Forelimb muscle (tissue), 1 donor: ENCODE data around the gene SOS2. TPM values are rescaled to one million over a fixed set of nuclear protein-coding genes. Genes with fewer than 3 reads are reported as not detected.

Source experiments
- DNase-seq: peaks from one replicate; pipeline ENCODE4 v3.0.0-alpha.2; 2013; ENCODE audit warnings: low read depth
- polyA plus RNA-seq: library from polyadenylated mRNA; unstranded; fragments of 120-200 nt; gene quantifications from one replicate; pipeline ENCODE4 v1.2.1, GENCODE V29; 2013; ENCODE audit not compliant: insufficient read length

The SOS2 gene
- polyA plus RNA-seq: 37.1 TPM

DNA sequence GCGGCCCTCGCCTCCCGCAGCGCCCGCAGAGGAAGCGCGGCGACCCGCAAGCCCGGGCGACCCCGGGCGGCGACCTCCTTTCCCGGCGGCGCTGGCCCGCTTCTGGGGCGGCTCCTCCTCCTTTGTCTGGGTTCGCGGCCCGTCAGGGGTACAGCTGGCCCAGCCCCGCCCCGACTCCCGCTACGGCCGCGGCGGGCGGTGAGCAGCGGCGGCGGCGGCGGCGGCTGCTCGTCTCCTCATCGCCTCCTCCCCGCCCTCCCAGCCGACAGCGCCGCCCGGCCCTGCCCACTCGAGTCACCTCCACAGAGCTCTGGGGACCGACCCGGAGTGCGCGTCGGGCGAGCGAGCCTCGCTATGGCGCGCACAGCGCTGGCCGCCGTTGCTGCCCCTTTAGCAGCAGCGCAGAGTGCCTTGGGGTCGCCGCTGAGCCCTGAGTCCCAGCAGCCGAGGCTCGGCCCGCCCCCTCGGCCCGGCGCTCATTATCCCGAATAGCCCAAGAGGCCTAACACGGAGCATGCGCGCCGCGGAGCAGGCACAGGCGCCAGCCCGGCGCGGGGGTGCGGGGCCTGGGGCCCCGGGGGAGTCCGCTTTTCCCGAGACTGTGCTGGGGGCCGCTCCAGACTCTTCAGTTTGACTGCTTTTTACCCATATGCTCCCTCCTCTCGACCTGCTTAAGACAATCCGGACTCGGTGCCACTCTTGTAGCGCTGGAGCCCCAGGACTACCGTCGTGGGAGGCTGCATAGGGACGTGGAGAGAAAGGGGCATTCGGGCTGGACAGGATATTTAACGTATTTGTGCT is at the start of gene SOS2:
Gene SOS2 (minus strand): TSS at position 104 of the 801 bp plus-strand sequence. CDS start 295 bp downstream, outside the sequence.
- DNase-seq: no peak

DNA sequence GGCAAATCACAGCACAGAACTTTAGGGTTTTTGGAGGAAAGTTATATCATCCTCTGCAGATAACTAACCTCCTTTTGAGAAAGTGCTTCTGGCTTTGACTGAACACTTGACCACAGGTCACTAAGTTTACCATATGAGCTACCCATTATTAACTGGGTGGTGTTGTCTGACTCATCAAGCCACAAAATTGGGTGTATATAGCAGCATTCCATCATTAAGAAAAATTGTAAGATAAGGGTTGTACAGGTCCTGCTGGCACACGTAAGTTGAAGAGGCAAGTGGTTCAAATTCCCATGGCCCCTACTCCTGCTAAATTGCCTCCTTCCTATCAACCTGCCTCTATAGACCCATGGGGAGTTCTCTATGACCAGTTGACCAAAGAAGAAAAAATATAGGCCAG is 41.1 kb upstream of the SOS2 start:
- no peak for DNase-seq

- no peak for DNase-seq
Measured at GRCh38 chr14:50270932-50271331, 39.6 kb upstream of the SOS2 start.

DNA sequence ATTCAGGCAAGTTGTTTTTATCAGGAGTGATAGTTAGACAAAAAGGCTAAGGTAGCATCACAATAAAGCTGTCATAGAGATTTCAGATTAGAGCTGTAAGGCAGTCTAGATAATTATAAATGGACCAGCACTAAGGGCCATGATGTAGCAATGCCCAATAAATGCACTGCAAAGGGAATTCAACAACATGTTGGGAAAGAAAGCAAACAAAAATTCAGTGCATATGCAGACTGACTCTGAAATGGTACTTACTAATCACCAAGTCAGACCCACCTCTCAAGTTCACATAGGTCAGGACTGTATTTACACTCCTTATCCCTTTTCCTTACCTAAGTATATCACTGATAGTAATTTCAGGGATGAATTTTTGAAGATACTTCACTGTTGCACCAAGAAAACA is 33.7 kb upstream of the SOS2 start:
- no peak for DNase-seq

- no peak for DNase-seq
Measured at GRCh38 chr14:50263321-50263720, 31.9 kb upstream of the SOS2 start.

DNA sequence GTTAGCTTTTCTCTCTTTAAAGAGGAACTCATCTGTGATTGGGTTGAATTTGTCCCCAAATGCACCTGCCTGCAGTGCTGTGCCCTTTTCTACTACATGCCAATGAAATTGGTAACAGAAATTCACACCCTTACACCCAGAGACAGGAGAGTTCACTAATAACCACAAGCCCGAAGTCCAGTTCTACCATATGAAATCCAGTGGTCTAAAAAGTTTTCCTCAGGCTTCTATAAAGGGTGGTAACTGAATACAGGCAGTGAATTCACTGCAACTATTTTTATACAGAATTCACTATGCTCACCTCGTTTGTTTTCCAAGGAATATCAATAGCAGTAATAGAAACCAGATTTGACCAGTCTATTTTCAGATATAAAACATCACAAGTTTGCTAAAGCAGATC is 31.5 kb upstream of the SOS2 start:
- no peak for DNase-seq

GRCh38 chr14:50260511-50260910 is 29.1 kb upstream of the SOS2 start:
- peak; percentile 5 for DNase-seq

DNA sequence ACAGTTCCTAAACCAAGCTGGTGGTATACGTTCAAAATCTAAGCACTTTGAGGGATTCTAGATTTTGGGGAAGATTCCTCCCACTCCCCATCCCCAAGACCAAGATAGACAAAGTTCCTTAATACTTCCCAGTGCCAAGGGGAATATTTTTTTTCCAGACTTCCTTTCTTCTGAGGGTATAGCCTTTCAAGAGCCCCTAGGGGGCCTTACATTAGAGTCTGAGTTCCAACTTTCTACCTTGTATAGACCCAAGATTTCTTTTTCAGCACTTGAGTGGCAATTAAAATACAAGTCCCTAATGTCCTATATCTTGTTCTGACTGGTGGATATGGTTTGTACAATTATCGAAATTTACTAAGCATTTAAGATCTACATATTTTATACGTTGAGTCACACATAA is 28.7 kb upstream of the SOS2 start:
- DNase-seq: no peak

DNA sequence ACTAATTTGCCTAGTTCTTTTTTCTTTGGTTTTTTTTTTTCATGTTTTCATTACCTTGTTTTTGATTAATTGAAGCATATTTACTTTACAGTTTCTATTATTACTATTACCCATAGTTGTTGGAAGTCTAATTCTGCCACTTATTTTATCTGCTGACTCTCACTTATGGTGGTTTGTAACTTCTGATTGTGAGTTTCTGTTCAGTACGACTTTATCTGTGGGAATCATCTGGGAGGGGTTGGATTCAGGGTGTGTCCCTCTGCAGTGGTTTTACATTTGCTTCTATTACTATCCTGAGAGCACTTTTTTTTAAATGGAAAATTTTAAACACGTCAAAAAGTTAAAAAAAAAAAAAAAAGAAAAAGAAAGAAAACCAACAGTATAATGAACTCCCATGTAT is 26.4 kb upstream of the SOS2 start:
- no peak for DNase-seq

DNA sequence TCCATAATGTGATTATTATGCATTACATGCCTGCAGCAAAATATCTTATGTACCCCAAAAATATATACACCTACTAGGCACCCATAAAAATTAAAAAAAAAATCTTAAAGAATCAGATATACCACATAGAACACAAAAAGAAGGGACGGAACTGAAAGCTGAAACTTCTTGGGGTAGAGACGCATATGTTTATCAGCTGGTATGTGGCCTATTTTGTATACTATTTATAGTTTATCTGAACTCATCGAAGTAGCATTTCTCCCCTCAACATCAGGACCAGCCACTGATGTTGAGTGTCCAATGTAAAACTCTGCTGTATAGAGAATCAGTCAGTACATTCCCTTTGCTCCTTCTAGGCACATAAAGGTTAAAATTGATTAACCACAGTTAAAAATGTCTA is 22.9 kb upstream of the SOS2 start:
- no peak for DNase-seq

DNA sequence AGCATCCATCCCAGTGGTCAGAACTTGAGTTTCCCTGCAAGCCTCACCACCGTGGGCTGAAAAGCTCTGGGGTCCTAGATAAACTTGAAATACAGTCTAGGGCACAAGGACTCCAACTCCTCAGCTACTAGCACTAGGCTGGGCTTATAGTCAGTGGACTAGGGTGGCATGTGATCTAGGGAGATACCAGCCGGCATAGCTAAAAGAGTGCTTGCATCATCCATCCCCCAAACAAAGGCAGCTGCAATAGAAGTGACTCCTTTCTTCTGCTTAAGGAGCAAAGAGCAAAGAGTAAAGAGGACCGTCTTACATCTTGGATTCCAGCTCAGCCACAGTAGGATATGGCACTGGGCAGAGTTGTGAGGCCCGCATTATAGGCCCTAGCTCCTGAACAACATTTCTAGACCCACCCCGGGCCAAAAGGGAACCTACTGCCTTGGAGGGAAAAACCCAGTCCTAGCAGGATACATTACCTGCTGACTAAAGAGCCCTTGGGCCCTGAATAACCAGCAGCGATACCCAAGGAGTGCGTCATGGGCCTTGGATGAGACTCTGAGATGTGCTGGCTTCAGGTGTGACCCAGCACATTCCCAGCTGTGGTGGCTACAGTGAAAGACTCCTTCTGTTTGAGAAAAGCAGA is 17.9 kb upstream of the SOS2 start:
- DNase-seq: no peak

DNA sequence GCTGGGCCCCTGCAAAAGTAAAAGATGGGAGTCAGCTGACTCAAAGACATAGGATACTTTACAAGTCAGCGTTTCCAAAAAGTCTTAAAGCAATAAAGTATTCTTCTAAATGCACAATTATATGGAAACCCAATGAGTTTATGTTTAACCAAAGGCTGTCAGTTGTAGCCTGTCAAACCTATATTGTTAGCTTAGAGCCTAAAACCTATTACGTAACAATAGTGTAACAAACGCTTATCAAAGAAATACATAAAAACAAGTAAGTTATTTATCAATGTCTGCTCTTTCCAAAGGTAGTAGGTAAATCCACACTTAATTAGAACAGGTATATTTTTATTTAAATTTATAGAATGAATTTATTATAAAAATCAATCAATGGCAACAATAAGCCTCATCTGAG is 15.9 kb upstream of the SOS2 start:
- no peak for DNase-seq

DNA sequence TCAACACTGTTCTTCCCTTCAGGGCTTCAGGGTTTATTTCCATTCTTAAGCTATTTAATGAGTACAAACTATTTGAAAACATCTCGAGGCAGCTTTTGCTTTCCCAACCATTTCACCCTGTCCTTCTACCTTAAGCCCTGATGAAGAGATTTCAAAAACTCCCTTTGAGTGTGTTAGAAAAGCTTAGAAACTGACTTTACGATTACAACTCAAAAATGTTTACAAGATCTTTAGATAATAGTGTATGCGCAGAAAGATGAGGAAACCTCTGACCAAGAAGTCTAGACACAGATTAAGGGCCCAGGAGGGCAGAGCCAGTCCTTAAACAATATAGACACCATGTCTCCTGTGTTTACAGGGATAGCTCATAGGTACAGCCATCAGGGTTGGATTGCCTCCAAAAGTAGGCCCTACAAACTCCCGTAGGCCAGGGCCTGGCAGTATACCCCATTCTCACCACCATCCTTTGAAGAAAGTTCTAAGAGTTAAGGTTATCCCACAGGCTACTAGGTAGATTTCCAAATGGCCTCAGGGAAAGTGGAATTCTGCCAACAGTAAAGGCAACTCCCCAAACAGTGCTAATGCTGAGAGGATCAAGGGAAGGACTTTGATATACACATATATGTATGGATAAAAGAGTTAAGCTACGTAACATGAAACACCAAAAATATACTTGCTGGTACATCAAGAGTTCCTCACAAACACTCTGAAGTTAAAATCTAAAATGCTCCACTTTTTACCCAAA is 11.4 kb upstream of the SOS2 start:
- DNase-seq: no peak

- no peak for DNase-seq
Measured at GRCh38 chr14:50242096-50242495, 10.7 kb upstream of the SOS2 start.

- no peak for DNase-seq
Measured at GRCh38 chr14:50237427-50237826, 6.0 kb upstream of the SOS2 start.

DNA sequence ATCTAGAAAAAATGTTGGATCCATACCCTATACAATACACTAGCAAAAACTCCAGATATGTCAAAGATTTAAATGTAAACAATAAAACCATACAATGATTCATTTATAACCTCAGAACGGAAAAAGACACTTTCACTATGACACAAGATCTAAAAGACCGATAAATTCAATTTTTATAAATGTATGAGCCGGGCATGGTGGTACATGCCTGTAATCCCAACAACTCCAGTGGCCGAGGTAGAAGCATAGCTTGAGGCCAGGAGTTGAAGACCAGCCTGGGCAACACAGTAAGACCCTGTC is 2.5 kb upstream of the SOS2 start:
- no peak for DNase-seq

- no peak for DNase-seq
Measured at GRCh38 chr14:50233166-50233950, 2.0 kb upstream of the SOS2 start.

- no peak for DNase-seq
Measured at GRCh38 chr14:50232276-50232642, 881 bp upstream of the SOS2 start.

GRCh38 chr14:50230701-50231474 is 490 bp downstream of the SOS2 start:
- DNase-seq: no peak

GRCh38 chr14:50230401-50230700 is 1.0 kb downstream of the SOS2 start:
- DNase-seq: no peak

GRCh38 chr14:50229681-50230080 is 1.7 kb downstream of the SOS2 start:
- DNase-seq: no peak

DNA sequence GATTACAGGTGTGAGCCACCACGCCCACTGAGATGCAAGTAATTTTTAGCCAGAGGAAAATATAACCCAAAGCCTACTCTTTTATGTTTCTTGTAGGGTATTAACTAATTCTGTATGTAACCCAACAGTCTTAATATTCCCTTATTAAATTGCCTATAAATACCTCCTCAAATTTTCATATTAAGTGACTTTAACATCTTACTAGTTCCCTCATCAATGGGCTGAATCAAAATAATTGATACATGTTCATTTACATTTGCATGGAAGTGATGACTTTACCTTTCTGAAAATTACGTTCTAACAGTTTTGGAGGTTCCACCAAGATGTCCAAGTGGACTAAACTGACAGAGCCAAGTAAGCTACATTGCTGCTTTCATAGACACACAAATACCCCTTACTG is 3.1 kb downstream of the SOS2 start:
- no peak for DNase-seq
